Testis (tissue), 2 donors: ENCODE data around the gene NPFFR2.

ENCODE experiments used
- CTCF ChIP-seq, 3 experiments: fragments of 450-650 bp in 2 of 3; fragments of 200-600 bp in 1 of 3; sonication (generic) in 1 of 3; IDR thresholded peaks; one replicate each; pipeline ENCODE4 v1.5.1; 2016 to 2019; ENCODE audit warnings: antibody characterized with exemption in 3 of 3, mild to moderate bottlenecking in 2 of 3, moderate library complexity in 1 of 3
- POLR2A ChIP-seq: fragments of 450-650 bp; IDR thresholded peaks from one replicate; pipeline ENCODE4 v1.6.1; 2017; ENCODE audit warnings: antibody characterized with exemption, mild to moderate bottlenecking, moderate library complexity

GRCh38 chr4:72194453-72194852 is 162.7 kb downstream of the NPFFR2 start:
- no peak for TF ChIP-seq POLR2A
- no peak for TF ChIP-seq CTCF (IDR thresholded peaks at IDR 0.05)
